HepG2 (cell line): Measurements from ENCODE around the gene MBTD1. TPM values are rescaled to one million over a fixed set of nuclear protein-coding genes. Genes with fewer than 3 reads are reported as not detected.

Experiments
- ARID2 ChIP-seq: sonication (generic); formaldehyde crosslinking; IDR thresholded peaks from 2 replicates; pipeline ENCODE4 v1.8.1; 2022; ENCODE audit warnings: mild to moderate bottlenecking, missing genetic modification reagents, borderline replicate concordance
- GATAD2A ChIP-seq: IDR thresholded peaks from 2 replicates; pipeline ENCODE4 v1.6.1; 2016
- JUNB ChIP-seq: sonication (generic); formaldehyde crosslinking; IDR thresholded peaks from 2 replicates; pipeline ENCODE4 v1.8.0; 2022; ENCODE audit warnings: missing genetic modification reagents, mild to moderate bottlenecking, borderline replicate concordance
- LCORL ChIP-seq, 2 experiments: fragments of 450-650 bp in 1 of 2; sonication (generic) in 1 of 2; formaldehyde crosslinking in 1 of 2; IDR thresholded peaks; 2 replicates each; pipeline versions ENCODE4 v1.5.0 to v1.6.1; 2017 to 2020; ENCODE audit warnings: antibody characterized with exemption in 1 of 2, missing genetic modification reagents in 1 of 2
- MAX ChIP-seq: IDR thresholded peaks from 2 replicates; pipeline ENCODE4 v1.6.1; 2012; ENCODE audit warnings: inconsistent platforms
- MBNL3 ChIP-seq: fragments of 250-450 bp; sonication (Bioruptor Pico); conservative IDR thresholded peaks from 2 replicates; pipeline ENCODE4 v1.8.0; 2022; ENCODE audit warnings: mild to moderate bottlenecking, inconsistent platforms
- NFE2L2 ChIP-seq: fragments of 150-350 bp; IDR thresholded peaks from 2 replicates; pipeline ENCODE4 v1.6.1; 2014; ENCODE audit warnings: low read length
- NR2F6 ChIP-seq, 2 experiments: IDR thresholded peaks; 2 replicates each; pipeline ENCODE4 v1.6.1; 2016; ENCODE audit warnings: antibody characterized with exemption in 1 of 2, mild to moderate bottlenecking in 1 of 2
- PHF5A ChIP-seq: IDR thresholded peaks from one replicate; pipeline ENCODE4 v1.6.1; 2018; ENCODE audit warnings: low read depth, missing genetic modification reagents; ENCODE audit not compliant: unreplicated experiment
- PREB ChIP-seq: sonication (generic); formaldehyde crosslinking; IDR thresholded peaks from 2 replicates; pipeline ENCODE4 v1.4.0; 2020; ENCODE audit warnings: missing genetic modification reagents
- SAP130 ChIP-seq: IDR thresholded peaks from 2 replicates; pipeline ENCODE4 v1.6.1; 2016; ENCODE audit warnings: low read depth
- SMARCC2 ChIP-seq: fragments of 450-650 bp; IDR thresholded peaks from 2 replicates; pipeline ENCODE4 v1.6.1; 2017; ENCODE audit warnings: antibody characterized with exemption, mild to moderate bottlenecking
- SOX5 ChIP-seq: IDR thresholded peaks from 2 replicates; pipeline ENCODE4 v1.6.1; 2016; ENCODE audit warnings: borderline replicate concordance
- SP4 ChIP-seq: sonication (generic); formaldehyde crosslinking; IDR thresholded peaks from 2 replicates; pipeline ENCODE4 v1.8.1; 2023; ENCODE audit warnings: mild to moderate bottlenecking, missing genetic modification reagents
- TBP ChIP-seq: sonication (generic); formaldehyde crosslinking; IDR thresholded peaks from 2 replicates; pipeline ENCODE4 v1.5.0; 2020; ENCODE audit warnings: missing genetic modification reagents
- ZNF17 ChIP-seq: sonication (generic); formaldehyde crosslinking; IDR thresholded peaks from 2 replicates; pipeline ENCODE4 v1.5.0; 2020; ENCODE audit warnings: mild to moderate bottlenecking, missing genetic modification reagents
- ZNF225 ChIP-seq: sonication (generic); formaldehyde crosslinking; IDR thresholded peaks from 2 replicates; pipeline ENCODE4 v1.4.0; 2020; ENCODE audit warnings: mild to moderate bottlenecking, missing genetic modification reagents
- ZNF343 ChIP-seq: sonication (generic); formaldehyde crosslinking; IDR thresholded peaks from 2 replicates; pipeline ENCODE4 v1.4.0; 2020; ENCODE audit warnings: mild to moderate bottlenecking, missing genetic modification reagents
- ZNF503 ChIP-seq: sonication (generic); formaldehyde crosslinking; IDR thresholded peaks from 2 replicates; pipeline ENCODE4 v1.4.0; 2020; ENCODE audit warnings: missing genetic modification reagents
- ZNF543 ChIP-seq: sonication (generic); formaldehyde crosslinking; IDR thresholded peaks from 2 replicates; pipeline ENCODE4 v1.4.0; 2020; ENCODE audit warnings: mild to moderate bottlenecking, missing genetic modification reagents
- polyA plus RNA-seq, 8 experiments: library from polyadenylated mRNA; depleted of rRNA in 3 of 8; stranded (reverse) in 7 of 8; unstranded in 1 of 8; fragments of >200 nt; fragmentation: Illumina TruSeq in 4 of 8; extraction: Trizol in 4 of 8; gene quantifications; 2 replicates each; pipeline versions ENCODE4 v1.2.1 to v1.2.3, GENCODE V29; 2011 to 2016; ENCODE audit warnings: low read depth in 4 of 8, missing spikeins in 1 of 8, mixed read lengths in 1 of 8; ENCODE audit not compliant: insufficient read depth in 1 of 8
- total RNA-seq, 5 experiments: library from RNA; depleted of rRNA; stranded (reverse); fragments of >200 nt; fragmentation: Illumina TruSeq; extraction: Trizol; gene quantifications; 2 replicates each; pipeline ENCODE4 v1.2.3, GENCODE V29; 2016; ENCODE audit warnings: low read depth in 1 of 5
- TF ChIP-seq, protein P1 (sequence below): sonication (generic); formaldehyde crosslinking; IDR thresholded peaks from 2 replicates; pipeline ENCODE4 v1.5.0; 2020; ENCODE audit warnings: missing genetic modification reagents
- TF ChIP-seq, protein P2 (sequence below): sonication (generic); formaldehyde crosslinking; IDR thresholded peaks from 2 replicates; pipeline ENCODE4 v1.5.1; 2020; ENCODE audit warnings: missing genetic modification reagents, mild to moderate bottlenecking, borderline replicate concordance
- TF ChIP-seq, protein P3 (sequence below): sonication (generic); formaldehyde crosslinking; IDR thresholded peaks from 2 replicates; pipeline ENCODE4 v1.5.0; 2020; ENCODE audit warnings: mild to moderate bottlenecking, missing genetic modification reagents, moderate library complexity

MBTD1 gene
- total and polyA plus RNA-seq, 2 of the 13 experiments (the other 11 are each of a cell fraction or from before 2014, with no cell fraction given), result 20.9 TPM

DNA sequence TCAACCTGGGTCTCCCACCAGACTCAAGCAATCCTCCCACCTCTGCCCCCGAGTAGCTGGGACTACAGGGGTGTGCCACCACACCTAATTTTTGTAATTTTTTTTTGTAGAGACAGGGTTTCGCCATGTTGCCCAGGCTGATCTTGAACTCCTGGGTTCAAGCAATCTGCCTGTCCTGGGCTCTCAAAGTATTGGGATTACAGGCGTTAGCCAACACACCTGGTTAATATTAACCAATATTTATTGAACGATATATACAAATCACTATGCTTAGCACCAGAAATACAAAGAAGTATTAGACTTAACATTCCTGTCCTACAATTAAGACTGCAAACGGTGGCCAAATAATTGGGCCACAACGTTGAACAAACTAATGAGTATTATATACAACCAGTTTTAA lies 4.2 kb downstream of the MBTD1 start (continued):
- TF ChIP-seq, protein P1, sequence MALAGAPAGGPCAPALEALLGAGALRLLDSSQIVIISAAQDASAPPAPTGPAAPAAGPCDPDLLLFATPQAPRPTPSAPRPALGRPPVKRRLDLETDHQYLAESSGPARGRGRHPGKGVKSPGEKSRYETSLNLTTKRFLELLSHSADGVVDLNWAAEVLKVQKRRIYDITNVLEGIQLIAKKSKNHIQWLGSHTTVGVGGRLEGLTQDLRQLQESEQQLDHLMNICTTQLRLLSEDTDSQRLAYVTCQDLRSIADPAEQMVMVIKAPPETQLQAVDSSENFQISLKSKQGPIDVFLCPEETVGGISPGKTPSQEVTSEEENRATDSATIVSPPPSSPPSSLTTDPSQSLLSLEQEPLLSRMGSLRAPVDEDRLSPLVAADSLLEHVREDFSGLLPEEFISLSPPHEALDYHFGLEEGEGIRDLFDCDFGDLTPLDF, result no peak
- TF ChIP-seq, protein P2, sequence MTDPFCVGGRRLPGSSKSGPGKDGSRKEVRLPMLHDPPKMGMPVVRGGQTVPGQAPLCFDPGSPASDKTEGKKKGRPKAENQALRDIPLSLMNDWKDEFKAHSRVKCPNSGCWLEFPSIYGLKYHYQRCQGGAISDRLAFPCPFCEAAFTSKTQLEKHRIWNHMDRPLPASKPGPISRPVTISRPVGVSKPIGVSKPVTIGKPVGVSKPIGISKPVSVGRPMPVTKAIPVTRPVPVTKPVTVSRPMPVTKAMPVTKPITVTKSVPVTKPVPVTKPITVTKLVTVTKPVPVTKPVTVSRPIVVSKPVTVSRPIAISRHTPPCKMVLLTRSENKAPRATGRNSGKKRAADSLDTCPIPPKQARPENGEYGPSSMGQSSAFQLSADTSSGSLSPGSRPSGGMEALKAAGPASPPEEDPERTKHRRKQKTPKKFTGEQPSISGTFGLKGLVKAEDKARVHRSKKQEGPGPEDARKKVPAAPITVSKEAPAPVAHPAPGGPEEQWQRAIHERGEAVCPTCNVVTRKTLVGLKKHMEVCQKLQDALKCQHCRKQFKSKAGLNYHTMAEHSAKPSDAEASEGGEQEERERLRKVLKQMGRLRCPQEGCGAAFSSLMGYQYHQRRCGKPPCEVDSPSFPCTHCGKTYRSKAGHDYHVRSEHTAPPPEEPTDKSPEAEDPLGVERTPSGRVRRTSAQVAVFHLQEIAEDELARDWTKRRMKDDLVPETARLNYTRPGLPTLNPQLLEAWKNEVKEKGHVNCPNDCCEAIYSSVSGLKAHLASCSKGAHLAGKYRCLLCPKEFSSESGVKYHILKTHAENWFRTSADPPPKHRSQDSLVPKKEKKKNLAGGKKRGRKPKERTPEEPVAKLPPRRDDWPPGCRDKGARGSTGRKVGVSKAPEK, result no peak
- TF ChIP-seq MAX (no peak), ZNF543 (CRISPR knock-in tag) (no peak), NFE2L2 (no peak), NR2F6 (IDR thresholded peaks at IDR 0.05) (no peak), NR2F6 (CRISPR knock-in tag; IDR thresholded peaks at IDR 0.05) (no peak), SP4 (no peak), JUNB (CRISPR knock-in tag) (no peak), ZNF17 (CRISPR knock-in tag) (no peak), ZNF225 (no peak), TBP (CRISPR knock-in tag) (no peak), ZNF343 (CRISPR knock-in tag) (no peak), SMARCC2 (no peak), SOX5 (CRISPR knock-in tag) (no peak), ZNF503 (CRISPR knock-in tag) (no peak), PHF5A (CRISPR knock-in tag) (no peak), ARID2 (CRISPR knock-in tag) (no peak), GATAD2A (CRISPR knock-in tag) (0 out of 2 replicates have a peak, but pooled peaks have one; percentile 34), PREB (CRISPR knock-in tag) (no peak), LCORL (IDR thresholded peaks at IDR 0.05) (no peak), LCORL (CRISPR knock-in tag; IDR thresholded peaks at IDR 0.05) (0 out of 2 replicates have a peak, but pooled peaks have one; percentile 15), MBNL3 (no peak), SAP130 (CRISPR knock-in tag) (no peak)
- TF ChIP-seq, protein P3, sequence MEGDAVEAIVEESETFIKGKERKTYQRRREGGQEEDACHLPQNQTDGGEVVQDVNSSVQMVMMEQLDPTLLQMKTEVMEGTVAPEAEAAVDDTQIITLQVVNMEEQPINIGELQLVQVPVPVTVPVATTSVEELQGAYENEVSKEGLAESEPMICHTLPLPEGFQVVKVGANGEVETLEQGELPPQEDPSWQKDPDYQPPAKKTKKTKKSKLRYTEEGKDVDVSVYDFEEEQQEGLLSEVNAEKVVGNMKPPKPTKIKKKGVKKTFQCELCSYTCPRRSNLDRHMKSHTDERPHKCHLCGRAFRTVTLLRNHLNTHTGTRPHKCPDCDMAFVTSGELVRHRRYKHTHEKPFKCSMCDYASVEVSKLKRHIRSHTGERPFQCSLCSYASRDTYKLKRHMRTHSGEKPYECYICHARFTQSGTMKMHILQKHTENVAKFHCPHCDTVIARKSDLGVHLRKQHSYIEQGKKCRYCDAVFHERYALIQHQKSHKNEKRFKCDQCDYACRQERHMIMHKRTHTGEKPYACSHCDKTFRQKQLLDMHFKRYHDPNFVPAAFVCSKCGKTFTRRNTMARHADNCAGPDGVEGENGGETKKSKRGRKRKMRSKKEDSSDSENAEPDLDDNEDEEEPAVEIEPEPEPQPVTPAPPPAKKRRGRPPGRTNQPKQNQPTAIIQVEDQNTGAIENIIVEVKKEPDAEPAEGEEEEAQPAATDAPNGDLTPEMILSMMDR (CRISPR knock-in tag), result no peak
